ENCODE measurements around the gene ZNF223. TPM values are rescaled to one million over a fixed set of nuclear protein-coding genes. Genes with fewer than 3 reads are reported as not detected.

The ZNF223 gene
- total and polyA plus RNA-seq, 9 of the 15 experiments (the other 6 are each of a cell fraction or from before 2014, with no cell fraction given), result 0.21 to 1.8 (median 0.71) TPM

DNA sequence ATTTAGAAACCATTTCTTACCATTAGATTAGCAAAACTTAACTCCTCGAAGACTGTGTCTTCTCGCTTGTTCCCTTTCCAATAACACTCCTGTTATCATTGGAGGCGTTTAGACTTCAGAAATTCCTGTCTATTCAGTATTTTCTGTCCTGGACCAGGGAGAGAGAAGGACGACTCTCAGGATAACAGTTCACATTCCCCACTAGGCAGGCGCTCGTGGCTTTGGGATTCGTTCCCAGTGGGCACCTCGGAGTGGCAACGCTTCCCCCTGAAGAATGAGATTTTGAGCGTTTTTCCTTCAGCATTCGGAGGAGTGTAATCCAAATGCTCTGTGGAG, 60.9 kb downstream of the ZNF223 start:
- H3K9ac ChIP-seq (ENCODE audit: insufficient read depth in 1 of 2, low read depth in 2 of 2, low read length in 2 of 2), result peak overlapping the region; percentile 91 to 95; a peak in 3 of 4 replicates
- H3K4me3 ChIP-seq, result peak overlapping the region; percentile 91
- H3K4me1 ChIP-seq (replicated peaks in 1 of 2; ENCODE audit: control insufficient read depth in 2 of 2, insufficient read depth in 2 of 2, low read length in 2 of 2), result no peaks in the 10 kb centered on the region; a peak in 2 of 5 replicates
- peaks cover 8% of the 10 kb centered on the region for H3K9me3 ChIP-seq (replicated peaks; ENCODE audit: control insufficient read depth, insufficient read depth, low read depth, low read length)
- H3K4me2 ChIP-seq (ENCODE audit: insufficient read depth, low read length), result peak overlapping the region; percentile 87
- WGBS (ENCODE audit: insufficient coverage, low coverage, missing lambda C conversion rate), result 8% methylated on average over 11 of the region's 11 CpGs
- BruUV-seq (replicated peaks), result no TSS peak
- no peaks in the 10 kb centered on the region; the same call in 2 of the 3 replicates for H3K36me3 ChIP-seq (ENCODE audit: control insufficient read depth, insufficient read depth, low read length)
- ATAC-seq (no peak; the same call in 2 of the 3 replicates), FAIRE-seq (no peak), DNase-seq (ENCODE audit: extremely low read depth in 1 of 4, low spot score in 3 of 4) (no peak)
- 0 out of 3 replicates have a peak, but pooled peaks cover 2% of the 10 kb centered on the region for H3K79me2 ChIP-seq (ENCODE audit: control insufficient read depth, insufficient read depth, low read length)
- in situ Hi-C loops (cut with MboI) (no loop called here), intact Hi-C loops (cut with micrococcal nuclease) (loop anchor here (1.0 to 10.0 kb wide), 2 partner anchors 18 to 108 kb away; partner anchors contain the start of genes ZNF224 and ZNF230)
- H3K27ac ChIP-seq (ENCODE audit: extremely low read depth, low read depth, low read length), result peak overlapping the region; percentile 42
- 0 out of 4 replicates have a peak, but pooled peaks of 1 of the 2 experiments have one; percentile 1 for TF ChIP-seq RAD21 (CRISPR knock-in tag; conservative IDR thresholded peaks at IDR 0.05 in 1 of 2, IDR thresholded peaks at IDR 0.05 in 1 of 2)
- no peak for TF ChIP-seq FOXA1 (IDR thresholded peaks at IDR 0.05; ENCODE audit: borderline replicate concordance)
- POLR2A ChIA-PET, result interaction anchor here (0.6 to 1.3 kb wide), 3 partner anchors 10 to 162 kb away, joined by 3 to 5 read pairs (median 3); partner anchors contain the start of gene ZNF221
- no peaks in the 10 kb centered on the region for H3K9me1 ChIP-seq (ENCODE audit: control insufficient read depth, insufficient read depth, low read length)
- CTCF ChIA-PET (ENCODE audit: low intra/inter-chr PET ratio), result no interaction called here
- H4K20me1 ChIP-seq (replicated peaks; ENCODE audit: control insufficient read depth, insufficient read depth, low read length), result no peaks in the 10 kb centered on the region
- H2AFZ ChIP-seq (ENCODE audit: low read depth, low read length), result peak overlapping the region; percentile 92
- no peaks in the 10 kb centered on the region for H3K27me3 ChIP-seq (ENCODE audit: control insufficient read depth in 2 of 2, insufficient read depth in 2 of 2, low read length in 2 of 2)

DNA sequence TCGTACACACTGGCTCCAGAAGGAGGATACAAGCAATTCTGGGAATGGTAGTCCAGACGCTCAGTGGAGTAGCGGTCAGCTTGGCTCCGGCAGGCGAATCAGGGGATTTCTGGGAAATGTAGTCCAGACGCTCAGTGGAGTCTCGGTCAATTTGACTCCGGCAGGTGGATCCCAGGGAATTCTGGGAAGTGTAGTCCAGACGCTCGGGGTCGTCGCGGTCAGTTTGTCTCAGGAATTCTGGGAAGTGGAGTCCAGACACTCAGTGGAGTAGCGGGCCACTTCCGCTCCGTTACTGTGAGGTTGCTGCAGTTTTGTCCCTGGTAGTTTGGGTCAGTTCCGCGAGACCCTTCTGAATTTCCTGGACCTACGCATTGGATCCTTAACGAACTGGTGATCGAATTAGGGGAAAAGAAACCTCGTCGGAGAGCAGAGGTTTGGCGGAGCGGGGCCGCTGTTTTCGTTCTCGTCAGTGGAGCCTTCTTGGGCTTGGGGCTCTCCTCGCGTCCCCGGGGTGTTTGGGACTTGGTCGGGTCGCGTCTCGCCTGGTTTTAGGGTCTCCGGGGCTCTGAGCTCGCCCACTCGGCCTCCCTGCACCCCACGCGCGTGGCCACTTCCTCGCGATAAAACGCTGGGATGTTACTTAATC, 61.4 kb downstream of the ZNF223 start, which contains the start of gene ZNF225:
Gene ZNF225, plus strand, starts transcription at position 262 of the 646 bp plus-strand sequence. CDS start 2,429 bp downstream, outside the sequence.
- H3K27ac ChIP-seq (ENCODE audit: extremely low read depth, low read depth, low read length), result peak within 1 kb of the TSS; percentile 72
- in situ Hi-C loops (cut with MboI), result no loop called here
- H4K20me1 ChIP-seq (replicated peaks; ENCODE audit: control insufficient read depth, insufficient read depth, low read length), result no peaks in the 10 kb centered on the region
- H3K9me1 ChIP-seq (ENCODE audit: control insufficient read depth, insufficient read depth, low read length), result no peaks in the 10 kb centered on the region
- 0 out of 3 replicates have a peak, but pooled peaks cover 2% of the 10 kb centered on the region for H3K79me2 ChIP-seq (ENCODE audit: control insufficient read depth, insufficient read depth, low read length)
- DNase-seq (ENCODE audit: extremely low read depth in 1 of 4, low spot score in 3 of 4) (peak; percentile 90 to 98 (median 91)), FAIRE-seq (peak; percentile 98), ATAC-seq (peak; percentile 99)
- no peaks in the 10 kb centered on the region; the same call in 2 of the 3 replicates for H3K36me3 ChIP-seq (ENCODE audit: control insufficient read depth, insufficient read depth, low read length)
- intact Hi-C loops (cut with micrococcal nuclease), result loop anchor here (1.0 to 10.0 kb wide), 2 partner anchors 19 to 108 kb away; partner anchors contain the start of genes ZNF224 and ZNF230
- no peaks in the 10 kb centered on the region; a peak in 2 of 5 replicates for H3K4me1 ChIP-seq (replicated peaks in 1 of 2; ENCODE audit: control insufficient read depth in 2 of 2, insufficient read depth in 2 of 2, low read length in 2 of 2)
- peak within 1 kb of the TSS; percentile 87 for H3K4me2 ChIP-seq (ENCODE audit: insufficient read depth, low read length)
- CTCF ChIA-PET (ENCODE audit: low intra/inter-chr PET ratio), result no interaction called here
- H3K9me3 ChIP-seq (replicated peaks; ENCODE audit: control insufficient read depth, insufficient read depth, low read depth, low read length), result peaks cover 5% of the 10 kb centered on the region
- BruUV-seq (replicated peaks), result no TSS peak
- POLR2A ChIA-PET, result interaction anchor here (0.6 to 1.3 kb wide), 6 partner anchors 11 to 192 kb away, joined by 3 to 5 read pairs (median 4); partner anchors contain the start of genes ZNF221, ZNF224 and ZNF235
- peak within 1 kb of the TSS; percentile 91 for H3K4me3 ChIP-seq
- peak within 1 kb of the TSS; percentile 92 for H2AFZ ChIP-seq (ENCODE audit: low read depth, low read length)
- H3K27me3 ChIP-seq (ENCODE audit: control insufficient read depth in 2 of 2, insufficient read depth in 2 of 2, low read length in 2 of 2), result no peaks in the 10 kb centered on the region
- H3K9ac ChIP-seq (ENCODE audit: insufficient read depth in 1 of 2, low read depth in 2 of 2, low read length in 2 of 2), result peak within 1 kb of the TSS; percentile 91 to 95
- 1% methylated on average over 42 of the region's 44 CpGs for WGBS (ENCODE audit: insufficient coverage, low coverage, missing lambda C conversion rate)
